Hepatocyte (in vitro differentiated cells): Measurements from ENCODE around the gene PYDC1. TPM values are rescaled to one million over a fixed set of nuclear protein-coding genes. Genes with fewer than 3 reads are reported as not detected.

Experiments
- DNase-seq: peaks from one replicate; pipeline ENCODE4 v3.0.0-alpha.2; 2016; ENCODE audit warnings: low spot score
- H2AFZ ChIP-seq: fragments of 200-600 bp; sonication (generic); 2 replicates; pipeline ENCODE4 v1.6.0; 2016; ENCODE audit warnings: antibody characterized with exemption, mild to moderate bottlenecking
- H3K27ac ChIP-seq: fragments of 200-600 bp; sonication (generic); 2 replicates; pipeline ENCODE4 v1.5.1; 2016; ENCODE audit warnings: mild to moderate bottlenecking
- H3K27me3 ChIP-seq: fragments of 200-600 bp; sonication (generic); 2 replicates; pipeline ENCODE4 v1.6.1; 2016
- H3K36me3 ChIP-seq: fragments of 200-600 bp; sonication (generic); replicated peaks from 2 replicates; pipeline ENCODE4 v1.5.1; 2016; ENCODE audit warnings: low read depth; ENCODE audit not compliant: insufficient read depth
- H3K4me1 ChIP-seq: fragments of 200-600 bp; sonication (generic); 2 replicates; pipeline ENCODE4 v1.5.1; 2016; ENCODE audit warnings: mild to moderate bottlenecking, moderate library complexity; ENCODE audit not compliant: insufficient read depth
- H3K4me2 ChIP-seq: fragments of 200-600 bp; sonication (generic); 2 replicates; pipeline ENCODE4 v1.6.0; 2016
- H3K4me3 ChIP-seq: fragments of 200-600 bp; sonication (generic); 2 replicates; pipeline ENCODE4 v1.5.1; 2016; ENCODE audit warnings: mild to moderate bottlenecking
- H3K79me2 ChIP-seq: fragments of 200-600 bp; sonication (generic); 2 replicates; pipeline ENCODE4 v1.6.0; 2017; ENCODE audit warnings: mild to moderate bottlenecking
- H3K9me2 ChIP-seq: fragments of 200-600 bp; sonication (generic); replicated peaks from 2 replicates; pipeline ENCODE4 v1.6.0; 2017; ENCODE audit warnings: mild to moderate bottlenecking; ENCODE audit not compliant: insufficient read depth
- H3K9me3 ChIP-seq: fragments of 200-600 bp; sonication (generic); 2 replicates; pipeline ENCODE4 v1.5.1; 2016; ENCODE audit warnings: low read depth, mild to moderate bottlenecking
- H4K20me1 ChIP-seq: fragments of 200-600 bp; sonication (generic); 2 replicates; pipeline ENCODE4 v1.6.0; 2016; ENCODE audit warnings: mild to moderate bottlenecking; ENCODE audit not compliant: insufficient read depth, poor library complexity, severe bottlenecking
- CTCF ChIP-seq: fragments of 200-600 bp; sonication (generic); IDR thresholded peaks from 2 replicates; pipeline ENCODE4 v1.5.1; 2016; ENCODE audit warnings: antibody characterized with exemption, mild to moderate bottlenecking; ENCODE audit not compliant: poor library complexity
- EZH2 ChIP-seq: fragments of 200-600 bp; sonication (generic); IDR thresholded peaks from 2 replicates; pipeline ENCODE4 v1.6.1; 2016; ENCODE audit warnings: antibody characterized with exemption, mild to moderate bottlenecking, borderline replicate concordance
- EZH2phosphoT487 ChIP-seq: fragments of 200-600 bp; sonication (generic); IDR thresholded peaks from one replicate; pipeline ENCODE4 v1.6.1; 2018; ENCODE audit warnings: antibody characterized with exemption, mild to moderate bottlenecking, low read depth, moderate library complexity; ENCODE audit not compliant: unreplicated experiment, severe bottlenecking
- WGBS: methylation state at CpG from one replicate; pipeline ENCODE4 v1.1.6; 2016; ENCODE audit warnings: low lambda C conversion rate; ENCODE audit errors: missing lambda C conversion rate; 5-methylcytosine and 5-hydroxymethylcytosine counted together
- polyA plus RNA-seq: library from polyadenylated mRNA; unstranded; fragments of >200 nt; fragmentation: Nextera tagmentation; extraction: Ambion mirVana; gene quantifications from 2 replicates; pipeline ENCODE4 v1.2.1, GENCODE V29; 2016
- total RNA-seq: library from RNA; depleted of rRNA; stranded (reverse); fragments of >200 nt; gene quantifications from 2 replicates; pipeline ENCODE4 v1.2.3, GENCODE V29; 2014

PYDC1 gene
- total RNA-seq: not detected in 2 replicates
- not detected in 2 replicates for polyA plus RNA-seq

DNA sequence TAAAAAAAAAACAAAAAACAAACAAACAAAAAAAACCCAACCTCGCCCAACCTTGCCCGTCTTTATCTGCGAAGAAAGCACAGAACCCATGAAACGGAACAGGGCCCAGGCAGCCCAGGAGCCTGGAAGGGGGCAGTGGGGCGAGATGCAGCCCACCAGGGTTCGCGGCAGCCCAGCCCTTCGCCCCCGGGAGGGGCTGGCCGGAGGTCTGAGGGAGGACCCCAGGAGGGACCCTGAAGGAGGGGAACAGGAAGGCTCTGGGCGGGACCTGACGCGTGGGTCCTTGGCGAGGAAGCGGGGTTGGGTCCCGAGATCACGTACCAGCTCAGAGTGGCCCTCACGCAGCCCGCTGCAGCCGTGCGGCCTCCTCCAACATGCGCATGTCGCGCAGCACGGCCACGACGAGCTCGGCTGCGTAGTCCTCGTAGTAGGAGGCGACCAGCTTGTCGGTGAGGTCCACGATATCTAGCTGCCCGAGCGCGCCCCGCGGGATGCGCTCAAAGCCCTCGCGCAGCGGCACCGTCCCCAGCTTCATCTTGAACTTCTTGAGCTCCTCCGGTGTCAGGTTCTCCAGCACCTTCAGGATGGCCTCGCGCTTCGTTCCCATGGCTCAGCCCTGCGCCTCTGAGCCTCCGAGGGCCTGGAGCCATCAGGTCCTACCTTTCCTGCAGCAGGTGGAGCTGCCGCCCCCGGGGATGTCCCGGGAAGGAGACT lies at the start of gene PYDC1:
Gene PYDC1 (minus strand): TSS at position 714 of the 714 bp plus-strand sequence. CDS start 107 bp downstream, at position 607.
- no peak within 1 kb of the TSS for H2AFZ ChIP-seq
- DNase-seq: no peak
- peaks cover 27% of the 10 kb centered on the region for H3K4me1 ChIP-seq
- no peaks in the 10 kb centered on the region for H3K9me3 ChIP-seq
- H4K20me1 ChIP-seq: no peaks in the 10 kb centered on the region
- H3K9me2 ChIP-seq: no peaks in the 10 kb centered on the region
- H3K36me3 ChIP-seq: no peaks in the 10 kb centered on the region
- H3K27me3 ChIP-seq: peaks cover 70% of the 10 kb centered on the region
- no peaks in the 10 kb centered on the region for H3K79me2 ChIP-seq
- peak within 1 kb of the TSS; percentile 96 for H3K4me2 ChIP-seq
- no peak within 1 kb of the TSS for H3K27ac ChIP-seq
- no peak within 1 kb of the TSS for H3K4me3 ChIP-seq
- TF ChIP-seq EZH2phosphoT487 (no peak), CTCF (no peak), EZH2 (peak; percentile 57)
- 7% methylated on average over 52 of the region's 52 CpGs for WGBS

DNA sequence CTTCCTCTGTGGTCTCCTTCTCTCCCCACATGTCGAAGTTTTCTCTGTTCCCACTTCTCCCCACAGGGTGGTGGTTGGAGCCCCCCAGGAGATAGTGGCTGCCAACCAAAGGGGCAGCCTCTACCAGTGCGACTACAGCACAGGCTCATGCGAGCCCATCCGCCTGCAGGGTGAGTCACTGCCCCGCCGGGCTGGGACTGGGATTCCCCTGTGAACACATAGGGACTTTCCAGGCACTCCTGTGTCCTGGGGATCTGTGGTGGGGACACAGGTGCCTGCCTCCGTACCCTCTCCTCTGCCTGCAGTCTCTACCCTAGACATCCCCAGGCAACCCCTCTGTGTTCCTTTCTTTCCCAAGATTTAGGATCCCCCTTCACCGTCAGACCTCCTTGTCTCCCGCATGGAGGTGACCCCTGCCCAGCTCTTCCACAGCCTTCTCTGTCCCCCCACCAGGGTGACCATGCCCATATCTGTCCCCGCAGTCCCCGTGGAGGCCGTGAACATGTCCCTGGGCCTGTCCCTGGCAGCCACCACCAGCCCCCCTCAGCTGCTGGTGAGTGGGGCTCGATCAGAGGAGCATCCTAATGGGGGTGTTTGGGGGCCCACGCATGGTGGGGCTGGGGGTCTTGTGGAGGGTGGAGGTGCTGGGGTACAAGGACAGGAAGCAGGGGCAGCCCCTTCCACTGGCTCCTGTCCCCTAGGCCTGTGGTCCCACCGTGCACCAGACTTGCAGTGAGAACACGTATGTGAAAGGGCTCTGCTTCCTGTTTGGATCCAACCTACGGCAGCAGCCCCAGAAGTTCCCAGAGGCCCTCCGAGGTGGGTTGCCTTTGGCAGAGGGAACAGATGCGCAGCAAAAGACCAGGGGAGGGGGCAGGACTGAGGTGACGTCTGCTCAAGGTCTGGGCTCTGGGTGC lies 48.7 kb upstream of the PYDC1 start:
- Histone ChIP-seq H3K27me3 (no peaks in the 10 kb centered on the region), H3K4me3 (no peak overlapping the region), H4K20me1 (no peaks in the 10 kb centered on the region), H2AFZ (no peak overlapping the region), H3K79me2 (no peaks in the 10 kb centered on the region), H3K4me1 (no peaks in the 10 kb centered on the region), H3K36me3 (no peaks in the 10 kb centered on the region), H3K9me3 (no peaks in the 10 kb centered on the region), H3K27ac (no peak overlapping the region), H3K9me2 (no peaks in the 10 kb centered on the region), H3K4me2 (no peak overlapping the region)
- peak; percentile 26 for DNase-seq
- 80% methylated on average over 20 of the region's 20 CpGs for WGBS
- TF ChIP-seq EZH2phosphoT487: no peak
- no peak for TF ChIP-seq CTCF
- no peak for TF ChIP-seq EZH2

GRCh38 chr16:31262084-31262483 lies 45.1 kb upstream of the PYDC1 start:
- no peaks in the 10 kb centered on the region for H3K4me1 ChIP-seq
- no peaks in the 10 kb centered on the region for H3K27me3 ChIP-seq
- H3K9me2 ChIP-seq: no peaks in the 10 kb centered on the region
- H2AFZ ChIP-seq: no peak overlapping the region
- H3K4me2 ChIP-seq: no peak overlapping the region
- no peaks in the 10 kb centered on the region for H3K36me3 ChIP-seq
- no peak overlapping the region for H3K4me3 ChIP-seq
- H3K79me2 ChIP-seq: no peaks in the 10 kb centered on the region
- H3K27ac ChIP-seq: no peak overlapping the region
- no peaks in the 10 kb centered on the region for H4K20me1 ChIP-seq
- WGBS: 88% methylated on average over 2 of the region's 3 CpGs
- DNase-seq: no peak
- H3K9me3 ChIP-seq: no peaks in the 10 kb centered on the region
- TF ChIP-seq EZH2phosphoT487: no peak
- no peak for TF ChIP-seq EZH2
- no peak for TF ChIP-seq CTCF
